SK-N-SH (cell line): Measurements from ENCODE around the gene RPS6KB2.

Experiments used
- CHD2 ChIP-seq: fragments of 150-350 bp; IDR thresholded peaks from 2 replicates; pipeline ENCODE4 v1.6.1; 2018; ENCODE audit warnings: low read length; ENCODE audit not compliant: partially characterized antibody
- CTCF ChIP-seq: fragments of 200-600 bp; sonication (generic); IDR thresholded peaks from 2 replicates; pipeline ENCODE4 v1.6.1; 2017; ENCODE audit warnings: antibody characterized with exemption, mild to moderate bottlenecking, moderate library complexity
- EP300 ChIP-seq, 2 experiments: IDR thresholded peaks; 2 replicates each; pipeline versions ENCODE4 v1.4.0 to v1.6.1; 2012; ENCODE audit warnings: borderline replicate concordance in 1 of 2, low read depth in 1 of 2, low read length in 1 of 2
- GABPA ChIP-seq: IDR thresholded peaks from 2 replicates; pipeline ENCODE4 v1.4.0; 2012; ENCODE audit warnings: low read depth, mild to moderate bottlenecking
- JUND ChIP-seq: IDR thresholded peaks from 2 replicates; pipeline ENCODE4 v1.4.0; 2012
- MXI1 ChIP-seq: IDR thresholded peaks from 2 replicates; pipeline ENCODE4 v1.6.1; 2012; ENCODE audit warnings: mild to moderate bottlenecking, low read depth, low read length, improper control_type of control experiment
- NRF1 ChIP-seq: IDR thresholded peaks from 2 replicates; pipeline ENCODE4 v1.6.1; 2012; ENCODE audit warnings: low read depth, mild to moderate bottlenecking, low read length
- POLR2AphosphoS5 ChIP-seq: IDR thresholded peaks from 2 replicates; pipeline ENCODE4 v1.6.1; 2012; ENCODE audit warnings: low read depth, low read length
- RAD21 ChIP-seq: IDR thresholded peaks from 2 replicates; pipeline ENCODE4 v1.6.1; 2012; ENCODE audit warnings: mild to moderate bottlenecking, low read length
- RFX5 ChIP-seq: IDR thresholded peaks from 2 replicates; pipeline ENCODE4 v1.6.1; 2012; ENCODE audit warnings: mild to moderate bottlenecking, improper control_type of control experiment, low read length
- USF2 ChIP-seq: fragments of 150-350 bp; IDR thresholded peaks from 2 replicates; pipeline ENCODE4 v1.6.1; 2017; ENCODE audit warnings: antibody characterized with exemption, low read length, low read depth, borderline replicate concordance

GRCh38 chr11:67401495-67402191 is 26.7 kb upstream of the RPS6KB2 start, which contains the start of gene PPP1CA:
- TF ChIP-seq JUND (no peak), CTCF (peak; percentile 27; the same call in 1 of the 2 replicates), POLR2AphosphoS5 (peak; percentile 77), USF2 (no peak), RFX5 (no peak), RAD21 (peak; percentile 22), NRF1 (no peak), GABPA (peak; percentile 61; the same call in 1 of the 2 replicates), CHD2 (no peak), MXI1 (peak; percentile 41; the same call in 1 of the 2 replicates), EP300 (IDR thresholded peaks at IDR 0.05; ENCODE audit: borderline replicate concordance in 1 of 2, low read depth in 1 of 2, low read length in 1 of 2) (no peak)
